Measurements from ENCODE around the gene MDM4. TPM values are rescaled to one million over a fixed set of nuclear protein-coding genes. Genes with fewer than 3 reads are reported as not detected.

MDM4 gene
- total RNA-seq, 1 donor from 2014 or later = 154 TPM

DNA sequence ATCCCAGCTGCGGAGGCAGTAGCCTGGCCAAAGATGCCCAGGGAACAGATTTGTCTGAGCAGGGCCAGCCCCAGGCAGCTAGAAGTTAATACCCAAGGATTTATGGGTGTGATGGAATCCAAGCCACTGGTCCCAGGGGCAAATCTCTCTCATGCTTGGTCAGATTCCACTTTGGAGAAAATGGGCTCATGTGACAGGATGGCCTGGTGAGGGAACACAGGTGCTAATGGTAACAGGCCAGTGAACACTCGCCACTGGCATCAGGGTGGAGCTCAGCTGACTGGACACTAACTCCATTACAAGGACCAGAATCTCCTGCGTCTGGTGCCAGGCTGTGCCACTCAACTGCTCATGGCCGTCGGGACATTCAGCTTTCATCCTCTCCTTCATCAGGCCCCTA is 12.0 kb downstream of the MDM4 start:
- H3K4me3 Mint-ChIP-seq = no peak overlapping the region

DNA sequence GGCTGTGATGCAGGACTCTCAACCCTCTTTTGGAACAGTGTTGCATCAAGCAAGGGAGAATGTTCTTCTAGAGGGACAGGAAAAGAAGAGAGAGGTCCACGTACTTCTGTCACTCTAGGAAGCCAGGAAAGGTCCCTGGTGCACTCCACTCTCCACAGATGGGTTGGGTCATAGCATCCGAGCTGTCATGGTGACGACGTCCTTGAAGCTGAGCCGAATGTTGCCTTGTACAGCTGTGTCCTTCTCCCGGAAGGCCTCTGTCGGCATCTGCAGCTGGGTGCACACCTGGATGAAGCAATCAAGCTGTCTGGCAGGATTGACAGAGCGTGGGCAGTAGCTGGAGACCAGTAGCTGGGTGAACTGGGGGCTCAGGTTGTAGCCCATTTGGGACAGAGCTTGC is 12.5 kb downstream of the MDM4 start:
- H3K9me3 Mint-ChIP-seq = peaks cover 5% of the 10 kb centered on the region
- peaks cover 47% of the 10 kb centered on the region for H3K36me3 Mint-ChIP-seq
- no peak overlapping the region for H3K27ac Mint-ChIP-seq
- DNase-seq (ENCODE audit: low spot score in 2 of 2, unreplicated experiment in 2 of 2) = no peak
- H3K4me1 Mint-ChIP-seq = peaks cover 7% of the 10 kb centered on the region
- H3K27me3 Mint-ChIP-seq (ENCODE audit: low read depth) = no peaks in the 10 kb centered on the region
- no peak overlapping the region for H3K4me3 Mint-ChIP-seq
- TF ChIP-seq, protein P1, sequence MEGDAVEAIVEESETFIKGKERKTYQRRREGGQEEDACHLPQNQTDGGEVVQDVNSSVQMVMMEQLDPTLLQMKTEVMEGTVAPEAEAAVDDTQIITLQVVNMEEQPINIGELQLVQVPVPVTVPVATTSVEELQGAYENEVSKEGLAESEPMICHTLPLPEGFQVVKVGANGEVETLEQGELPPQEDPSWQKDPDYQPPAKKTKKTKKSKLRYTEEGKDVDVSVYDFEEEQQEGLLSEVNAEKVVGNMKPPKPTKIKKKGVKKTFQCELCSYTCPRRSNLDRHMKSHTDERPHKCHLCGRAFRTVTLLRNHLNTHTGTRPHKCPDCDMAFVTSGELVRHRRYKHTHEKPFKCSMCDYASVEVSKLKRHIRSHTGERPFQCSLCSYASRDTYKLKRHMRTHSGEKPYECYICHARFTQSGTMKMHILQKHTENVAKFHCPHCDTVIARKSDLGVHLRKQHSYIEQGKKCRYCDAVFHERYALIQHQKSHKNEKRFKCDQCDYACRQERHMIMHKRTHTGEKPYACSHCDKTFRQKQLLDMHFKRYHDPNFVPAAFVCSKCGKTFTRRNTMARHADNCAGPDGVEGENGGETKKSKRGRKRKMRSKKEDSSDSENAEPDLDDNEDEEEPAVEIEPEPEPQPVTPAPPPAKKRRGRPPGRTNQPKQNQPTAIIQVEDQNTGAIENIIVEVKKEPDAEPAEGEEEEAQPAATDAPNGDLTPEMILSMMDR (IDR thresholded peaks at IDR 0.05; ENCODE audit: unreplicated experiment) = no peak

More for the DNA sequence above, 12.0 kb downstream of the MDM4 start:
- H3K27ac Mint-ChIP-seq = no peak overlapping the region
- H3K9me3 Mint-ChIP-seq = peaks cover 8% of the 10 kb centered on the region
- H3K27me3 Mint-ChIP-seq (ENCODE audit: low read depth) = no peaks in the 10 kb centered on the region
- TF ChIP-seq, protein P1 (IDR thresholded peaks at IDR 0.05; ENCODE audit: unreplicated experiment) = no peak
- peaks cover 49% of the 10 kb centered on the region for H3K36me3 Mint-ChIP-seq
- no peak for DNase-seq (ENCODE audit: low spot score in 2 of 2, unreplicated experiment in 2 of 2)
- peaks cover 7% of the 10 kb centered on the region for H3K4me1 Mint-ChIP-seq

DNA sequence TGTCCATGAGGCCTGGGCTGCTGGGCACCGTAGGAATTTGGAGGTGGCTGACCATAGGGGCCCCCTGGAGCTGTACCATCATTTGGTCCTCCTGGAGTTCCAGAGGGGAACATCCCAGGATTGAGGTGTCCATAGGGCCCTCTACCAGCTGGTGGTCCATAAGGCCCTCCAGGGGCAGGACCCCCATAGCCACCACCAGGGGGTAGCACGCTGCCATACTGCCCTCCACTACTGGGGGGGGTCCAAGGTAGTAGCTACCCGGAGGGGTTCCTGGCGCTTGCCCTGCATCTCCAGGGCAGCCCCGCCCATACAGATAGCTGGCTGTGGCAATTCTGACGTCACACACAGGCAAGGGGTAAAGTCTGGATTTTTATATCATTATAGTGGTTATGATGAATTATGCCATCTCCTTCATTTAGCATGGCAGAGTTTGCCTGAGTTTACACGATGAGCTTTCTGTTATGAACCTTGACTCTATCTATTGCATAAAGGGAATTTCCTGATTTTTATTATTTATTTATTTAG is 13.2 kb downstream of the MDM4 start:
- no peak for DNase-seq (ENCODE audit: low spot score in 2 of 2, unreplicated experiment in 2 of 2)
- no peaks in the 10 kb centered on the region for H3K27me3 Mint-ChIP-seq (ENCODE audit: low read depth)
- H3K36me3 Mint-ChIP-seq = peaks cover 49% of the 10 kb centered on the region
- H3K4me1 Mint-ChIP-seq = peaks cover 5% of the 10 kb centered on the region
- TF ChIP-seq, protein P1 (IDR thresholded peaks at IDR 0.05; ENCODE audit: unreplicated experiment) = no peak
- H3K9me3 Mint-ChIP-seq = peaks cover 2% of the 10 kb centered on the region
- H3K27ac Mint-ChIP-seq = no peak overlapping the region
- H3K4me3 Mint-ChIP-seq = no peak overlapping the region

DNA sequence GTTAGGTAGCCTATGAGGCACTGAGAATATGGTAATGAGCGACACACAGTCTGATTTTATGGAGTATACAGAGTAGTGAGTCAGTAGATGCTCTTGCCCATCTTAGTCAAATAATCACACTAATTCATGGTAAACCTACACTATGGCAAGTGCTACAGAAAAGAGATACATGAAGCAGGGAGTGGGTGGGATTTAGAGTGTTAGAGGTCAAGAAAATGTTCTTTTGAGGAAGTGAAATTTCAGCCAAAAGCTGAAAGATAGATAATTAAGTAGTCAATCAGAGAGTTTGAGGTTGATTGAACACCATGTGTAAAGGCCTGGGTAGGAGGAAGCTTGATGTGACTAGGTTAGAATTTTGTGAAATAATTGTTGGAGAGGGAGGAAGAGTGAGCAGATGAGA is 14.7 kb downstream of the MDM4 start:
- Mint-ChIP-seq H3K4me1 (no peaks in the 10 kb centered on the region), H3K9me3 (no peaks in the 10 kb centered on the region), H3K27ac (no peak overlapping the region), H3K27me3 (ENCODE audit: low read depth) (no peaks in the 10 kb centered on the region), H3K36me3 (peaks cover 44% of the 10 kb centered on the region), H3K4me3 (no peak overlapping the region)
- DNase-seq (ENCODE audit: low spot score in 2 of 2, unreplicated experiment in 2 of 2) = no peak
- TF ChIP-seq, protein P1 (IDR thresholded peaks at IDR 0.05; ENCODE audit: unreplicated experiment) = no peak

DNA sequence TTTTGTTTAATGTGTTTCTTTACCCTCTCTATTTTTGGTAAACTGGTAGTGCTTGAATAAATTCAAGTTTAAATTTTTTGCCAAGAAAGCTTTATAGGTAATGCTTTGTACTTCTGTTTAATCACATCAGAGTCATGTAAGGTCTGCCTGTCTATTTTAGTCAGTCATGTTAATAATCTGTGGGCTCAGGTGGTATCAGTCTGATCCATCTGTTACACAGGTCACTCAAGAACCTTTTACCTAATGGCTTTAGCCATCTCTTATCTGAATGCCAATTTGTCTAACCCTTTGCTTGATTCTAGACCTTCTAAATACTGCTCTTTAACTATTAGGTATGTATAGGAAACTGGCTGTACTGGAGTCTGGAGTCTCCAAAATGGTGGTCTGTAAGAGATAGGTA is 16.6 kb downstream of the MDM4 start:
- Mint-ChIP-seq H3K9me3 (no peaks in the 10 kb centered on the region), H3K36me3 (peaks cover 48% of the 10 kb centered on the region), H3K27ac (no peak overlapping the region), H3K4me1 (no peaks in the 10 kb centered on the region), H3K4me3 (no peak overlapping the region), H3K27me3 (ENCODE audit: low read depth) (no peaks in the 10 kb centered on the region)
- TF ChIP-seq, protein P1 (IDR thresholded peaks at IDR 0.05; ENCODE audit: unreplicated experiment) = no peak
- DNase-seq (ENCODE audit: low spot score in 2 of 2, unreplicated experiment in 2 of 2) = no peak

DNA sequence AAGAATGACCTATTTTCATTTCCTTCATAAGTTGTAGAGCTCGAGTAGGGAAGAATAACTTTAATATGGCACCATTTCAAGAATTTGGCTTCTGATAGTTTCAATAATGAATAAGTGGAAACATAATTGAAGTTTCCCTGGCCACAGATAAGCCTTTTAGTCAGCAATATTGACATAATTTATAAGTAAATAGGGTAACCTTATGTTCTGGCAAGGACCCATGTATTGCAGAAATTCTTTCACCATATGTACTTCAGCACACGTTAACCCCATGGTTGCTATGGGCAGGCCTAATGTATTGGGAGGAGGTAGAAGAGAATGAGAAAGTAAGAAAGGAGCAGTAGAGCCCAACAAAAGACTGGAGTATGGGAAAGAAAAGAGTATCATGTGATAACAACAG is 25.4 kb downstream of the MDM4 start:
- Mint-ChIP-seq H3K4me3 (no peak overlapping the region), H3K27me3 (ENCODE audit: low read depth) (no peaks in the 10 kb centered on the region), H3K9me3 (no peaks in the 10 kb centered on the region), H3K27ac (no peak overlapping the region), H3K4me1 (no peaks in the 10 kb centered on the region), H3K36me3 (peaks cover 50% of the 10 kb centered on the region)
- no peak for DNase-seq (ENCODE audit: low spot score in 2 of 2, unreplicated experiment in 2 of 2)
- TF ChIP-seq, protein P1 (IDR thresholded peaks at IDR 0.05; ENCODE audit: unreplicated experiment) = no peak

Data from mesothelial cell of epicardium (in vitro differentiated cells).